ENCODE results near the gene SARNP.
"Not testable (repeated sequence)": the region's sequence is repeated elsewhere in the genome, so short reads cannot be mapped to it uniquely, and the experiment has no call there.

Gene SARNP
- total RNA-seq, result 0.96 to 3.3 (median 1.9) reads per million in 18 experiments

- DNase-seq, result peak; percentile 100
Observed at GRCh38 chr12:55817345-55818139, at the start of gene SARNP, which contains the start of gene ORMDL2. SARNP (minus strand) TSS chr12:55817724; CDS start chr12:55817701, 23 bp downstream. ORMDL2 (plus strand) TSS chr12:55818041; CDS start chr12:55819000, 959 bp downstream.

- DNase-seq, result not testable (repeated sequence)
Observed at GRCh38 chr12:55866454-55867004, 49.0 kb upstream of the SARNP start.

GRCh38 chr12:55865327-55865726, 47.8 kb upstream of the SARNP start:
- no peak for DNase-seq

- not testable (repeated sequence) for DNase-seq
Observed at GRCh38 chr12:55862931-55863330, 45.4 kb upstream of the SARNP start.

GRCh38 chr12:55862286-55862685, 44.8 kb upstream of the SARNP start:
- DNase-seq, result no peak

- no peak for DNase-seq
Observed at GRCh38 chr12:55861871-55862270, 44.3 kb upstream of the SARNP start.

GRCh38 chr12:55861396-55861795, 43.9 kb upstream of the SARNP start:
- DNase-seq, result no peak

- no peak for DNase-seq
Observed at GRCh38 chr12:55852740-55853139, 35.2 kb upstream of the SARNP start.

GRCh38 chr12:55850893-55851292, 33.4 kb upstream of the SARNP start:
- no peak for DNase-seq

- DNase-seq, result peak in 1 of 2 donors; percentile 38
Observed at GRCh38 chr12:55850401-55850800, 32.9 kb upstream of the SARNP start.

- no peak for DNase-seq
Observed at GRCh38 chr12:55849616-55850343, 32.3 kb upstream of the SARNP start.

GRCh38 chr12:55847603-55848291, 30.2 kb upstream of the SARNP start:
- DNase-seq, result peak; percentile 96 to 99

- DNase-seq, result peak; percentile 91 to 96
Observed at GRCh38 chr12:55847033-55847432, 29.5 kb upstream of the SARNP start.

- DNase-seq, result no peak
Observed at GRCh38 chr12:55845785-55846496, 28.4 kb upstream of the SARNP start.

GRCh38 chr12:55845361-55845760, 27.8 kb upstream of the SARNP start:
- DNase-seq, result peak; percentile 55 to 86

- DNase-seq, result no peak
Observed at GRCh38 chr12:55844961-55845360, 27.4 kb upstream of the SARNP start.

- no peak for DNase-seq
Observed at GRCh38 chr12:55843431-55843830, 25.9 kb upstream of the SARNP start.

- DNase-seq, result peak; percentile 59 to 73
Observed at GRCh38 chr12:55842681-55843429, 25.3 kb upstream of the SARNP start, which contains the start of gene MMP19. MMP19 (minus strand) TSS chr12:55842936; CDS start chr12:55842830, 106 bp downstream.

- no peak for DNase-seq
Observed at GRCh38 chr12:55840581-55841351, 23.2 kb upstream of the SARNP start.
